COR-L47 (cell line): ENCODE measurements around the gene MRPL12.

ENCODE experiments used
- DNase-seq: peaks from one replicate; lab custom pipeline; 2025; lab: John Stamatoyannopoulos, UW

Gene MRPL12

DNA sequence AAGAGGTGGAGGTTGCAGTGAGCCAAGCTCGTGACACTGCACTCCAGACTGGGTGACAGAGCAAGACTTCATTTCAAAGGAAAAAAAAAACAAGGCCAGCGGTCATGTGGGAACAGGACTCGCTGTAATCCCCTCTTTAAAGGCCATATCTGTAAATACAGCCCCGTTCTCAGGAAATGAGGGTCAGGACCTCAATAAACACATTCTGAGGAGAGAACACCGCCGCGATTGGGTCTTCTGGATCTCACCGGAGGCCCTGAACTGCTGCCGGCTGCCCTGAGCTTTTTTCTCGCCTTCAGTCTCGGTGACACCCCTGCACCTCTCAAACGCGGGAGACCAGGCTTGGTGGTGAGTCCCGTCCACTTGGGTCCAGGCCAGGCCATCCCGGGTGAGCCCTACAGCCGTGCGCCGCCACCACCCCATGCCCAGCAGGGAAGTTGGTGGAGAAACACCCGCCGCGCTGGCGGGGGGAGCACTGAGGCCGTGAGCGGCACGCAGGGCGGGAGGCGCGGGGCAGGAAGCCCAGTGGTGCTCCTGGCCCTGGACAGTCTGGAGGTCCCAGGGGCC lies 37.3 kb downstream of the MRPL12 start:
- DNase-seq = no peak

GRCh38 chr17:81741049-81741593 lies 38.0 kb downstream of the MRPL12 start:
- no peak for DNase-seq

GRCh38 chr17:81741594-81742452 lies 38.7 kb downstream of the MRPL12 start:
- no peak for DNase-seq
